Activated naive CD8-positive, alpha-beta T cell treated with anti-CD3 and anti-CD28 coated beads for 36 hours (primary cell): Measurements from ENCODE around the gene FABP3. TPM values are rescaled to one million over a fixed set of nuclear protein-coding genes. Genes with fewer than 3 reads are reported as not detected.

Source experiments
- DNase-seq: peaks from one replicate; pipeline ENCODE4 v3.0.0; 2021
- H3K27ac Mint-ChIP-seq: one replicate; pipeline ENCODE4 v1.8.0; 2022; ENCODE audit warnings: mild to moderate bottlenecking, moderate library complexity, mixed read lengths
- H3K27me3 Mint-ChIP-seq: one replicate; pipeline ENCODE4 v1.8.0; 2022; ENCODE audit warnings: mild to moderate bottlenecking, mixed read lengths
- H3K36me3 Mint-ChIP-seq: one replicate; pipeline ENCODE4 v1.8.0; 2021; ENCODE audit warnings: mild to moderate bottlenecking, mixed read lengths
- H3K4me1 Mint-ChIP-seq: one replicate; pipeline ENCODE4 v1.8.0; 2021; ENCODE audit warnings: mixed read lengths
- H3K4me3 Mint-ChIP-seq: one replicate; pipeline ENCODE4 v1.8.0; 2022; ENCODE audit warnings: mild to moderate bottlenecking, moderate library complexity, mixed read lengths
- H3K9me3 Mint-ChIP-seq: one replicate; pipeline ENCODE4 v1.8.0; 2022; ENCODE audit warnings: mixed read lengths
- total RNA-seq, 2 experiments: library from RNA; stranded (reverse); gene quantifications; one replicate each; pipeline ENCODE4 v1.2.3, GENCODE V29; 2021

The FABP3 gene
- total RNA-seq, 2 experiments from 2014 or later, result not detected

DNA sequence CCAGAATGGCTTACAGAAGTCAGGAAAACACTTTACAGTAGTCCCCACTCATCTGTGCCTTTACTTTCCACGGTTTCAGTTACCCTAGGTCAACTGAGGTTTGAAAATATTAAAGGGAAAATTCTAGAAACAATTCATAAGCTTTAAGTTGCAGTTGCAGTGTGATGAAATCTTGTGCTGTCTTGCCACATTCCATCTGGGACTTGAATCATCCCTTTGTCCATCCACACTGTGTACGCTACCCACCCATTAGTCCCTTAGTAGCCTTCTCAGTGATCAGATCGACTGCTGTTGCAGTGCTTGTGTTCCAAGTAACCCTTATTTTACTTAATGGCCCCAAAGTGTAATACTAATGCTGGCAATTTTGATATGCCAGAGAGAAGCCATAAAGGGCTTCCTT lies 45.5 kb downstream of the FABP3 start:
- no peaks in the 10 kb centered on the region for H3K9me3 Mint-ChIP-seq
- no peak for DNase-seq
- H3K4me1 Mint-ChIP-seq, result peaks cover 4% of the 10 kb centered on the region
- H3K4me3 Mint-ChIP-seq, result no peak overlapping the region
- H3K27me3 Mint-ChIP-seq, result no peaks in the 10 kb centered on the region
- peaks cover 5% of the 10 kb centered on the region for H3K36me3 Mint-ChIP-seq
- no peak overlapping the region for H3K27ac Mint-ChIP-seq

GRCh38 chr1:31326461-31326860 lies 46.4 kb downstream of the FABP3 start:
- peaks cover 3% of the 10 kb centered on the region for H3K36me3 Mint-ChIP-seq
- no peak overlapping the region for H3K4me3 Mint-ChIP-seq
- peaks cover 4% of the 10 kb centered on the region for H3K4me1 Mint-ChIP-seq
- DNase-seq, result no peak
- H3K9me3 Mint-ChIP-seq, result no peaks in the 10 kb centered on the region
- no peak overlapping the region for H3K27ac Mint-ChIP-seq
- H3K27me3 Mint-ChIP-seq, result no peaks in the 10 kb centered on the region

GRCh38 chr1:31324992-31325391 lies 47.9 kb downstream of the FABP3 start:
- Mint-ChIP-seq H3K36me3 (peaks cover 3% of the 10 kb centered on the region), H3K9me3 (no peaks in the 10 kb centered on the region), H3K27ac (no peak overlapping the region), H3K4me1 (peaks cover 4% of the 10 kb centered on the region), H3K4me3 (no peak overlapping the region), H3K27me3 (no peaks in the 10 kb centered on the region)
- DNase-seq, result no peak

DNA sequence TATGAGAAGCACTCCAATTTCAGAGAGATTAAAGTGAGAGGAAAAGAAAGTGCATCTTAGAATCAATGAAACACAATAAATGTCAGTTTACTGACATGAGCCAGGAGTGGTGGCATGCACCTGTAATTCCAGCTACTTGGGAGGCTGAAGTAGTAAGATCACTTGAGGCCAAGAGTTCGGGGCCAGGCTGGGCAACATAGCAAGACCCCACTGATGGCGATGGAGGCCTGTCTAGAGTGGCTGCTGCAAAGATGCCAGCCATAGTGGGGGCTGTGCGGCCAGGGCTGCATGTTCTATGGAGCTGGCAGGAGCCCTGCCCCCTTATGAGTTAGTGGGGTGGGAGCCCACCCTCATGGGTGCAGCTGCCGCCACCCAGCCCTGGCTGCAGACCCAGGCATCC lies 48.8 kb downstream of the FABP3 start:
- no peak for DNase-seq
- H3K9me3 Mint-ChIP-seq, result no peaks in the 10 kb centered on the region
- peaks cover 4% of the 10 kb centered on the region for H3K4me1 Mint-ChIP-seq
- H3K27ac Mint-ChIP-seq, result no peak overlapping the region
- peaks cover 3% of the 10 kb centered on the region for H3K36me3 Mint-ChIP-seq
- no peaks in the 10 kb centered on the region for H3K27me3 Mint-ChIP-seq
- no peak overlapping the region for H3K4me3 Mint-ChIP-seq

- no peak overlapping the region for H3K27ac Mint-ChIP-seq
- no peaks in the 10 kb centered on the region for H3K27me3 Mint-ChIP-seq
- no peaks in the 10 kb centered on the region for H3K4me1 Mint-ChIP-seq
- no peaks in the 10 kb centered on the region for H3K9me3 Mint-ChIP-seq
- peaks cover 4% of the 10 kb centered on the region for H3K36me3 Mint-ChIP-seq
- H3K4me3 Mint-ChIP-seq, result no peak overlapping the region
- DNase-seq, result no peak
Measured at GRCh38 chr1:31318146-31318545, 54.7 kb downstream of the FABP3 start.

GRCh38 chr1:31315902-31316301 lies 57.0 kb downstream of the FABP3 start:
- no peak overlapping the region for H3K27ac Mint-ChIP-seq
- no peaks in the 10 kb centered on the region for H3K9me3 Mint-ChIP-seq

More at GRCh38 chr1:31315902-31316301, 57.0 kb downstream of the FABP3 start:
- H3K4me1 Mint-ChIP-seq, result no peaks in the 10 kb centered on the region
- peaks cover 15% of the 10 kb centered on the region for H3K36me3 Mint-ChIP-seq
- H3K27me3 Mint-ChIP-seq, result no peaks in the 10 kb centered on the region
- no peak for DNase-seq
- no peak overlapping the region for H3K4me3 Mint-ChIP-seq

Other genes starting within 250 kb of the FABP3 start
- not detected for gene NKAIN1, start 133.2 kb downstream of the FABP3 start, total RNA-seq
- 100 to 1,000 TPM; 114 to 121 TPM for gene SNRNP40, start 76.3 kb downstream of the FABP3 start, total RNA-seq
- 10 to 100 TPM; 33.0 to 34.2 TPM for gene ZCCHC17, start 76.0 kb downstream of the FABP3 start, total RNA-seq
- under 1 TPM in 1 of 2 experiments, not detected in 1; 0.16 TPM for gene SERINC2, start 40.1 kb upstream of the FABP3 start, total RNA-seq
- not detected for gene TINAGL1, start 203.4 kb upstream of the FABP3 start, total RNA-seq
- not detected for gene HCRTR1, start 244.6 kb upstream of the FABP3 start, total RNA-seq